Measurements from ENCODE around the gene DDX10.
A peak's percentile ranks its signal among the peaks of the same experiment; 100 is the strongest.
"Not testable (repeated sequence)": the region's sequence is repeated elsewhere in the genome, so short reads cannot be mapped to it uniquely, and the experiment has no call there.

DDX10 gene

GRCh38 chr11:108724974-108725689, 60.3 kb downstream of the DDX10 start:
- DNase-seq: no peak

DNA sequence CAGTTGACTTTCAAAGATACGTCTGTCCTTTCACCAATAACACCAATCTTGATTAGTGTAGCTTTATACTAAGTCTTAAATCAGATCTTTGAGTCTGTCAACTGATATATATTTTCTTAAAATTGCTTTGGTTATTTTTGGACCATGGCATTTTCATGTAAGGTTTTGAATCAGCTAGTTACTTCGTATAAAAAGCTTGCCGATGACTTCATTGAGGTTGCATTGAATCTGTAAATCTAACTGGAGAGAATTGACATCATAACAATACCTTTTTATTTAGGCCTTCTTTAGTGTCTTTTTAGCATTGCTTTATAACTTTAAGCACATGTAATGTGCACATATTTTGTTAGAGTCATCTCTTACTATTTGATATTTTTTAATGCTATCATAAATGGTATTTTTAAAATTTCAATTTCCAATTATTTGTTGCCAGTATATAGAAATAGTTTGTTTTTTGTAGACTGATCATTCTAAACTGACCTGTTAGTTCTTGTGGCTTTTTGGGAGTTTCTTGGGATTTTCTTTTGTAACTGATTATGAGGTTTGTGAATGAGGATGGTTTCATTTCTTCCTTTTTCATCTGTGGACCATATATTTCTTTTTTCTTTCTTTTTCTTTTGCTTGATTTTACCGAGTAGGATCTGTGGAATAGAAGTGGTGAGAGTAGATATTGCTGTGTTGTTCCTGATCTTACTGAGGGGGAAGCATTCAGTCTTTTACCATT, 61.4 kb downstream of the DDX10 start:
- no peak for DNase-seq

DNA sequence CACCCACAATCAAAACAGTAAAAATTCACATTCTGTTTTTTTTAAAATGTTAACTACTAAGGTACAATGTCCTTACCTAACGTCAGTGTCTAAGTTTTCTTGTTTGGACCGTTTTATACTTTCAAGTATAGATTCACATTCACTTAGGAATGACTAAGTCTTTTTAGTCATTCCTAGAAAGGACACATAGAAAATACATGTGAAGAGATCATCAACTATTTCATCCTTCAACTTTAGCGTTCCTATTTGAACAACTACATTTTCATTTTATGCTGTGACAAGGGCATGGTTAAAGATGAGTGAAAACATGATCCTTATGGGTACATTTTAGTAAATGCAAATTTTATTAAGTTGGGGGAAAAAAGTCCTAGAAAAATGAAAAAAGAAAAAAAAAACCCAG, 62.8 kb downstream of the DDX10 start:
- DNase-seq: no peak

GRCh38 chr11:108729227-108729871, 64.5 kb downstream of the DDX10 start:
- no peak for DNase-seq

- no peak for DNase-seq
Measured at GRCh38 chr11:108732395-108732794, 67.5 kb downstream of the DDX10 start.

DNA sequence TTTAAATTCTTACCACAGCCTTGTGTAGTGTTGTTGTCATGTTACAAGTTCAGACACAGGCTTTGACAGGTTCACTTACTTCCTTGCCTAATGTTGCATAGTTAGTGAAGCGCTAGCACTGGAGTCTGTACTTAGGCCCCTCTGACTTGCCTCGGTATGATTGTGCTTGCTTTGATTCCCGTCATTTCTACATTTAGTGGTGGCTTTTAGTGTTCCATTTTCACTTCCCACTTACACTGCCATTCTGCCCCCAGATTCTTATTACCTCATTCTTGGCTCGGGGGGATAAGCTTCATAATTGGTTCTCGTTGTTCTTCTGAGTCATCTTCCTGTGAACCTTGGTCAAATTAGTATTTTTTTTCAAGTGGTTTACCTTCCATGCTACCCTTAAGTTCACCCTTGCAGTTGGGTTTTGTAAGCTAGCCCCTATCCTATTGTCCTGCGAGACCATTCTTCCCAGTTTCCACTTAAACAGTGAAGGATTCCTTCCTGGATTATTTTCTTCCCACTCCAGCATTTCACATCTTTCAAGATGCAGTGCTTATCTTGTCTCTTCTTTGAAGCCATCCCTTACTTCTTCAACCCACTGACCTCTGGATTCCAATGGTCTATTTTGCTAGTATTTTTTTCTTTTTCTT, 68.7 kb downstream of the DDX10 start:
- no peak for DNase-seq

DNA sequence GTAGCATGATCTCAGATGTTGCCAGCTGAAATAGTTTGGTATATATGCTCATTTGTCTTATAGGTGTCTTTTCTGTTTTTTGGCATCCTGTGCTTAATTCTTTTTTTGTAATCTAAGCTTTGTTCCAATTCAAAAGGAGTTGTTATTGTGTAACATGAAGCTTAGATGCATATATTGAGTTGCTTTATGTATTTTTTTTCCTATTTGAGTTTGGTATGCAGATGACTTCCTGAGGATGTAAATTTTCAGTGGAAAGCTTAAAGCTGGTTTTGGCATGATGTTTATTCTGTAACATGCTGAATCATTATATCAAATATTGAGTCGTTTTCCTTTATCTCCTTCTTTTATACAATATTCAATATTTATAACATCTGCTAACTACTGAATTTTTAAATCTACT, 69.4 kb downstream of the DDX10 start:
- no peak for DNase-seq

DNA sequence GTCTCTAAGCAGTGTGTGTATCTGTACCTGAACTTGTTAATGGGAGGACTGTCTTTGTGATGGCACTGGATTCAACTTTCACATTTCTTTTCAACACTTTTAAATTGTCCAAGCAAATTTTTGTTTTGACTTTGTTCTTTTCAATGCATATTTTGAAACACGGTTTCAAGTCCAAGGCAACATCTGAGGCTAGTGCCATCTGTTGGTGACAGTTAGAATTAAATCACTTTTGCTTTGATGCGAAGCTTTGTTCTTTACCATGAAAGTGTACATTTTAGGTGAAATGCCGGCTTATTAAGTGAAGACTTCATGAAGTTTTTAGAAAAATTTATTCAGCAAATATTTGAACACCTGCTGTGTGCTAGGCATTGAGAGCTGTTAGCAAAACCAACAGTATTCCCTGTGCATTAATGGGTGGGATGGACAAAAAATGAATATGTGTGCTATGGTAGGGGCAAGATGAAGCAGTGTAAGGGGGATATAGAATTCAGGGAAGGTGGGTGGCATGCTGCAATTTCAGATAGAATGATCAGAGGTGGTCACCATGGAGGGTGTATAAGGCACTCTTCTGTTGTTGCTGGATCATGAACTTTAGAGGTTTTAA, 70.2 kb downstream of the DDX10 start:
- DNase-seq: peak in 1 of 2 experiments; percentile 28

GRCh38 chr11:108740132-108740531, 75.3 kb downstream of the DDX10 start:
- DNase-seq: not testable (repeated sequence)

GRCh38 chr11:108743851-108744250, 79.0 kb downstream of the DDX10 start:
- no peak for DNase-seq

GRCh38 chr11:108748968-108749367, 84.1 kb downstream of the DDX10 start:
- no peak for DNase-seq

- DNase-seq: no peak
Measured at GRCh38 chr11:108751444-108751843, 86.6 kb downstream of the DDX10 start.

DNA sequence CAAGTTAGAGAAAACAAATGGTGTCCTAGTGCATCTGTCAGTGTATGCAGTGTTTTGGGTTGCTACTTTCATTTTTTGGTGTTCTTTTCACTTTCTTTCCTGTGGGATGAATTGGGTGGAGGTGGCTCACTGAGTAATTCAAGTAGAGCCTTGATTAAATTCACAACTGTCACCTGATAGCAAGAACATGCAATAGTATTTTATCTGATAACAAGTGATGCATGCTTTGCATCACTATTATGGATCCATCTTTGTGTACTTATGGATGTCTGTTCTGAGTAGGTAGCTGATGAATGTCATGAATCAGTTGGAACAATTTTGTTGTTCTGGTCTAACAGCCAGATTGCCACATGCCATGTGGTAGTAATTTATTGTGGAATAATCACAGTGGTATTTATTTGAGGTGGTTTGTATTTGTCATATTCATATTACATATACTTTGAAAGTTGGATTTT, 87.5 kb downstream of the DDX10 start:
- DNase-seq: no peak

GRCh38 chr11:108754901-108755625, 90.2 kb downstream of the DDX10 start:
- DNase-seq: no peak

DNA sequence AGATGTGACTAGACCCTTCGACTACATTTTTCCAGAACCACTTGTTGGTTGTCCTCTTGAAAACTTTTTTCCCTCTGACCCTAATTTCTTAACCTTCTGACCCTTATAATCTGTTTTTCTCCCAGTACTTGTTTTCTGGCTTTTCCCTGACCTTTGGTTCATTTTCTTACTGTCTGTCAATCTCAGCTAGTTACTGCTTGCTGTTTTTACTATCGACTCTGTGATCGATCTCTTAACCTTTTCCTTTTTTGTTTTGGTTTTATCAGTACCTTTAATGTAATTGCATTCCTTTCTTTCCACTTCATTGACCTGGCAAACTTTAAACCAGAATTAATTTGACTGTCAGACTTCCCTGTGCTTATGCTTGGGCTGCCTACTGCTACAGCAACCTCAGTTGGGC, 92.8 kb downstream of the DDX10 start:
- no peak for DNase-seq

GRCh38 chr11:108758458-108758857, 93.6 kb downstream of the DDX10 start:
- DNase-seq: no peak

DNA sequence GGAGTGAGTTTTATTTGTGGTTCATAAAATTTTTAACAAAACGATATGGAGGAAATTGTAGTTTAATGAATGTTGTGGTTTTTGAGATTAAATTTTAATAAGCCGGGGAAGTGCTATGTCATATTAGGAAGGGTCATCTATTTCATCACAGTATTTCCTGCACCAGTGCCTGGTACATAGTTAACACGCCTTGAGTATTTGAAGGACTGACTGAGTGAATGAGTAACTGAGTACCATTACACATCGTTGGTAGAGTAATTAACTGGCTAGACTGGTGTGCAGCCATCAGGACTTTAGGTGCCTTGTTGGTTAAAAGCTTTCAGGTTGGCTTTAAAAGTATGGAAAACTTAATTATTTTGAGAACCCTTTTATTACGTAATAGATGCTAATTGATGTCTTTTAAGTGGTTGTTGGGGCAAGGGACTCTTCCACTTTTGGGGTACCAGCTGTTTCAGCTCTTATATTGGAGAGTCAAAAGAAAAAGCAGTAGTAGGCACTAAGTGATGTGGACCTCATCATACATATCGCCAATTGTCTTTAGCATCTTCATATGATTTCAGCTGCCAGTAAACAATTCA, 101.8 kb downstream of the DDX10 start:
- DNase-seq: no peak

- DNase-seq: no peak
Measured at GRCh38 chr11:108768370-108768769, 103.5 kb downstream of the DDX10 start.

DNA sequence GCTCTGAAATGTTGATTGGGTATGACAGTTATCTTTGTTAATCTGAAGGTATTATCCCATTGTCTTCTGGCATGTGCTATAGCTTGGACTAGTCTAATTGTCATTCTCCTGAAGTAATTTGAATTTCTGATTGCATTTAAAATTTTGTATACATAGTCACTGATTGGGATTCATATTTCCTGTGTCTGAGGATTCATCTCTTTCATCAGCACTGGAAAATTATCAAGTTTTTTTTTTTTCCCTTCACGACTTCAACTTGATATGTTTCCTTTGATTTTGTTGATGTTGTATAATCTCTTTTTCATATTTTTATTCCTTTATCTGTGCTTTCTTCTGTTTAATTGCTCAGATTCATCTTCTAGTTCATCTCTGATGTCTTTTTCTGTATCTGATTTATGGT, 104.1 kb downstream of the DDX10 start:
- no peak for DNase-seq

GRCh38 chr11:108774037-108774730, 109.3 kb downstream of the DDX10 start:
- no peak for DNase-seq

DNA sequence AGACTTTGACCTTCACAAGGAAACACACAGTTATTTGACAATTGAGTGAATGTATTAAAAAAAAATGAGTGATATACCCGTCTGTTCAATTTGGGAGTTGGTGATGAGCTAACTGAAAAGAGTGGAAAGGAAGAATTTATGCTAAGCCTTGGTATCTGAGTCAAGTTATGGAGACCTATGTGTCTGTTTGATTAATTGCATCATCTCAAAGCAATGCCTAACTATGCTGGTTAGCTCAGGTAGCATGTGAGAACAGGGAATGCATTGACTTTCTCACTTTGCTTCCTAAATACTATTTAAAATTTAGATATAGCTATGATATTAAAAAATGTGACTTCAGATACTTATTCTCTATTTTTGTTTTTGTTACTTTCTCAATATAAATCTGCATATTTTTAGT, 110.5 kb downstream of the DDX10 start:
- DNase-seq: no peak
